Left forelimb (tissue), 1 donor: ENCODE measurements around the gene KRTAP10-6.
"Not testable (repeated sequence)": the region's sequence is repeated elsewhere in the genome, so short reads cannot be mapped to it uniquely, and the experiment has no call there.

ENCODE experiments used
- DNase-seq: peaks from one replicate; pipeline ENCODE4 v3.0.0-alpha.2; 2018; ENCODE audit warnings: low spot score

KRTAP10-6 gene

DNA sequence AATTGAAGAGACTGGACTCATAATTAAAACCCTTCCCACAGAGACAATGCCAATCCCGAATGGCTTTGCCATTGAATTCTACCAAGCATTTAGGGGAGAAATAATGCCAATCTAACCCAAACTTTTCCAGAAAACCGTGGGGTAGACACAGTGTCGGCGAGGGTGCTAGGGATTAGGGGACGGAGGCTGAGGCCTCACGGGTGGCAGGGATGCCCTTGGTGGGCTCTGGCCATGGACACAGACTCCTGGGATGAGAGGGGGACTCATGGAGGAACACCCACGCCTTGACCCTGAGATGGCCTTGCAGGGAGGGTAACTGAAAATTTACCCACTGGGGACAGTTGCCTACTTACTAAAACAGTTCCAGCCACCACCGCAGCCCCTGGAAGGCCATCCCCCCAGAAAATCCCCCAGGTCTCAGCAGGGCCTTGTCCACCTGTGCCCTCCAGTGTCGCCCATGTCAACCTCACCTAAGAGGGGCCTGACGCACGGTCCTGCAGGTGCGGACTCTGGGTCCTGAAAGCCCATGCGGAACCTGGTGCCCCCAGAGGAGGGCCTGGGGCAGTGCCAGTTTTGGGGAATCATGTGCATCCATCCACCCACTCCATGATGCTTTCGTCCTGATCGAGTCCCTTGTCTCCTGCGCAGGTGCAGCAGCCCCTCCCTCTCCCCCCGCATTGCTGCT, 13.8 kb downstream of the KRTAP10-6 start:
- DNase-seq, result no peak

DNA sequence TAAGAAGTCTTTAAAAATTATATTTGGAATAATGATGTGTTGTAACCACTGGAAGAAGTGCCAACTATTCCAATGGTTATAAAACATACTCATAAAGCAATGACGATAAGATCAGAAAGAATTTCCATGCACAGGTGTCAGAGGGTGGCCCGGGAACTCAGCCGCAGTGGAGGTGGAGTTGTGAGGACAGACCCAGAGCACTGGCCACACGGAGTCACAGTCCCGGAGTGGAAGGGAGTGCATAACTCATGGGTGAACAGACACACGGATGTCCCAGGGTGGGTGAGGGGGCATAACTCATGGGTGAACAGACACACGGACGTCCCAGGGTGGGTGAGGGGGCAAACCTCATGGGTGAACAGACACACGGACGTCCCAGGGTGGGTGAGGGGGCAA, 16.3 kb downstream of the KRTAP10-6 start:
- DNase-seq, result no peak

DNA sequence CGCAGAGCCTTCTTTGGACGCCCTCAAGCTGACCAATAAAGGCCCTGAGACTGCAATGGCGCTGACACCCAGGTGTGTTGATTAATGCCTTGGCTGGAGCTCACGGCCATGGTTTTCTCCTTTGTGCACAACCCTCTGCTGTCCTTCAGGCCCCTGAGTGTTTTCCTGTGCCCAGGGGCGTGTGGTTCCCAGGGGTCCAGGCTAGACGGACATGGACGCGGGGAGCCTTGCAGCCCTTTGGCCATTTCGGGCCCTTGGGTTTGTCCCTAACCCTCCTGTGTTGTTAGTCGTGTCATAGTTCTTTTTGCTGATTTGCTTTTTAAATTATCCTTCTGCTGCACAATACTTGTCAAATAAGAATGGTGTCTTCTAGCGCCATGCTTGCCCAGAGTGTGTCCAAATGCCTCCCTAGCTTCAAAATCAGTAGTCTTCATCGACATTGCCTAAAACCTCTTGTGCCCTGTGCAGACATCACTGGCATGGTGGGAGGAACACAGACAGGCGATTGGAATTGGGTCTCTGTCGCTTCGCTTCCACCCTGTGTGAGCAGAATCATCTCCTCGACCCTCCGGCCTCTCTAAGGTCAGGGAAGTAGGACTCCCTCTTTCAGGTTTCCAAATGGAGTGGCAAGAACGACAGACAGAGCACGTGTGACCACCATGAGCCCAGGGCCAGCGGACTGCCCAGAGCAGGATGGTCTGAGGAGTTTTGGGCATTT, 16.8 kb downstream of the KRTAP10-6 start:
- no peak for DNase-seq

DNA sequence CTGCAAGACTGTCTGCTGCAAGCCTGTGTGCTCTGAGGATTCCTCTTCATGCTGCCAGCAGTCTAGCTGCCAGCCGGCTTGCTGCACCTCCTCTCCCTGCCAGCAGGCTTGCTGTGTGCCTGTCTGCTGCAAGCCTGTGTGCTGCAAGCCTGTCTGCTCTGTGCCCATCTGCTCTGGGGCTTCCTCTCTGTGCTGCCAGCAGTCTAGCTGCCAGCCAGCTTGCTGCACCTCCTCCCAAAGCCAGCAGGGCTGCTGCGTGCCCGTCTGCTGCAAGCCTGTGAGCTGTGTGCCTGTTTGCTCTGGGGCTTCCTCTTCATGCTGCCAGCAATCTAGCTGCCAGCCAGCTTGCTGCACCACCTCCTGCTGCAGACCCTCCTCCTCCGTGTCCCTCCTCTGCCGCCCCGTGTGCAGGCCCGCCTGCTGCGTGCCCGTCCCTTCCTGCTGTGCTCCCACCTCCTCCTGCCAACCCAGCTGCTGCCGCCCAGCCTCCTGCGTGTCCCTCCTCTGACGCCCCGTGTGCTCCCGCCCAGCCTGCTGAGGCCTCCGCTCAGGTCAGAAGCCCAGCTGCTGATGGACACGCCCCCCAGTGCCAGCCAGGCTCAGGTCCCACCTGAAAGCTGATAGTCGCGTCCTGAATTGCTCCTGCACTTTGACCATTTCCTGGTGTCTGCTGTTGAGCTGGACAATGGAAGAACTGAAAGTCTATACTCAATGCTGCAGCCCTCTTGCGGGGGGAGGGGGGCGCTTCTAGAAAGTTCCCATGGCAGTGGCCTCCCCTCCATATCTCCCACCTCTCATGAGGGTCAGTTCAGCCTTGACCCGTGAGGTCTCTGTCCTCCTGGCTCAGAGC, 17.6 kb downstream of the KRTAP10-6 start:
- no peak for DNase-seq

DNA sequence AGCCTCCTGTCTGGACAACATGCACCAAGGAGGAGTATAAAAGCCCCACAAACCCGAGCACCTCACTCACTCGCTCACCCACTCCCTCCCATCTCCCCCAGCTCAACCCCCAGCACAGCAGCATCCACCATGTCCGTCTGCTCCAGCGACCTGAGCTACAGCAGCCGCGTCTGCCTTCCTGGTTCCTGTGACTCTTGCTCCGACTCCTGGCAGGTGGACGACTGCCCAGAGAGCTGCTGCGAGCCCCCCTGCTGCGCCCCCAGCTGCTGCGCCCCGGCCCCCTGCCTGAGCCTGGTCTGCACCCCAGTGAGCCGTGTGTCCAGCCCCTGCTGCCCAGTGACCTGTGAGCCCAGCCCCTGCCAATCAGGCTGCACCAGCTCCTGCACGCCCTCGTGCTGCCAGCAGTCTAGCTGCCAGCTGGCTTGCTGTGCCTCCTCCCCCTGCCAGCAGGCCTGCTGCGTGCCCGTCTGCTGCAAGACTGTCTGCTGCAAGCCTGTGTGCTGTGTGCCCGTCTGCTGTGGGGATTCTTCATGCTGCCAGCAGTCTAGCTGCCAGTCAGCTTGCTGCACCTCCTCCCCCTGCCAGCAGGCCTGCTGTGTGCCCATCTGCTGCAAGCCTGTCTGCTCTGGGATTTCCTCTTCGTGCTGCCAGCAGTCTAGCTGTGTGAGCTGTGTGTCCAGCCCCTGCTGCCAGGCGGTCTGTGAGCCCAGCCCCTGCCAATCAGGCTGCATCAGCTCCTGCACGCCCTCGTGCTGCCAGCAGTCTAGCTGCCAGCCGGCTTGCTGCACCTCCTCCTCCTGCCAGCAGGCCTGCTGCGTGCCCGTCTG, 18.5 kb downstream of the KRTAP10-6 start, which contains the start of gene KRTAP10-4:
TSS of gene KRTAP10-4 (plus strand) at position 100 of the 827 bp plus-strand sequence. CDS start at position 130, 30 bp downstream.
- DNase-seq, result not testable (repeated sequence)

DNA sequence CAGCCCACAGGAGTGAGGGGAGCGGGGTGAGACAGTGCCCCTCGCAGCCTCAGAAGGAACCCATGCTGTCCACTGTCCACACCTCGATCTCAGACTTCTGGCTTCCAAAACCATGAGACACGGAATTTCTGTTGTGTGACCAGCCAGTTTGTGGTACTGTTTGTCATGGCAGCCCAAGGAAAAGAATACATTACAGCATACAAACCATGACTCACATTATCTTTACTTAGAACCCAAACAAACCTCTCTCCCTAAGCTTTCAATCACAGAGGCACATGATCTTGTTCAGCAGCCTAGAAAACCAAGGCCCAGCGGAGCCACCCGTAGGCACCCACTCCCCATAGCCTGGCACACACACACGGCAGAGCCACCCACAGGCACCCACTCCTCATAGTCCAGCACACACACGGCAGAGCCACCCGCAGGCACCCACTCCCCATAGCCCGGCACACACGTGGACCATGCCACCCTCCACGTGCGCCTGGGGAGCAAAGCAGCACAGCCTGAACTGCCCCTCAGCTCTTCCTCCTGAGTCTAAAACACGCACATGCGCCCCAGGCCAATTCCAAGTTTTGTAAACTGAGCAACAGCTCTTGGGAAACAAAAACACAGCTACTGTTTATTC, 19.2 kb downstream of the KRTAP10-6 start:
- DNase-seq, result no peak

DNA sequence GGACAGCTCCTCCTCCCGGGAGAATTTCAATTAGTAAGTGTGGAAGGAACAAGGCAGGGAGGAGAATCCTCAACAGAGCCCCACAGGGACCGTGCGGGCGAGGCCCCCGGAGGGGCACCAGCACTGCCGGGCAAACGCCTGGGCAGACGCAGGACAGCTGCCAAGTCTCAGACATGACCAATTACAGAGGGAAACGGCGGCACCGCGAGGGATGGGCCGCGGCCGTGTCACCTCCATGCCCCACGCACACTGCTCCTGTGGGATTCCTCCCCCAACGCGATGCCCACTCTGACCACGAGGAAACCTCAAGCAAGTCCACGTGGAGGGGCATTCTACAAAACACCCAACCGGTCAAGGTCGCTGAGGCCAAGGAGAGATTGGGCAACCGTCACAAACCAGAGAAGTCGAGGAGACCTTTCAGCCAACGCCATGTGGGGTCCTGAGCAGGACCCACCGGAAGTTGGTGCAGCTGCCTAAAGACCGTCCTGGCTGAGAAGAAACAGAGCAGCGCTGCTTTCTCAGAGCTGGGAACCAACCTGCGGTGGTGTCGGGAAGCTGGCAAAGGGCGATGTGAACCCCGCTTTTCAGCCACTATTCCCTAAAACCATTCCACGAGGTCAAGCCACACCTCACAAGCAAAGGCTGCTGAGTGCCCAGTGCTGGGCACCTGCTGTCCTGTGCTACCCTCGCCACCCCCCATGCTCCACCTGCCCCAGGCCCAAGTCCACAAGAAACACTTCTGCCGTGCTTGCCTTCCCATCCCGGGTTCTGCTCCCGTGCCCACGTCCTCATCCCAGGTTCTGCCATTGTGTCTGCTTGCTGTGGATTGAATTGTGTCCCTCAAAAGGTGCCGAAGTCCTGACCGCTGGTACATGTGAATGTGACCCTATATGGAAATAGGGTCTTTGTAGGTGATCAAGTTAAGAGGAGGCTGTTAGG, 20.2 kb downstream of the KRTAP10-6 start:
- DNase-seq, result no peak

DNA sequence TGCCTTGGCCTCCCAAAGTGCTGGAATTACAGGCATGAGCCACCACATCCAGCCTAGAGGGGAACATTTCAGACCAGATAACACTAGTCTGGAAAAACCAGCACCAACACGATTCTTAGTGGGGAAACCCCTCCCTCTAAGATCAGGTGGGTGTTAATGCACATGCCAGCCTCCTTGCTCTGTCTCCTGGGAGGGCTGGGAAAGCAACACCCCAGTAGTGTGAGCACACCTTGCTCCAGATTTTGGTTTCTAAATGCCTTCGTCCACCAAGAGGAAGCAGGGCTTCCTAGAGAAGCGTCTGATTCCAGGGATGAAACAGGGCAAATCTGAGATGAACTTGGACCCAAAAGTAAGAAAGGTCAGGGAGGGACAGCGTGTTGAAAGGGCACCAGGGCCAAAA, 21.0 kb downstream of the KRTAP10-6 start:
- DNase-seq, result no peak

DNA sequence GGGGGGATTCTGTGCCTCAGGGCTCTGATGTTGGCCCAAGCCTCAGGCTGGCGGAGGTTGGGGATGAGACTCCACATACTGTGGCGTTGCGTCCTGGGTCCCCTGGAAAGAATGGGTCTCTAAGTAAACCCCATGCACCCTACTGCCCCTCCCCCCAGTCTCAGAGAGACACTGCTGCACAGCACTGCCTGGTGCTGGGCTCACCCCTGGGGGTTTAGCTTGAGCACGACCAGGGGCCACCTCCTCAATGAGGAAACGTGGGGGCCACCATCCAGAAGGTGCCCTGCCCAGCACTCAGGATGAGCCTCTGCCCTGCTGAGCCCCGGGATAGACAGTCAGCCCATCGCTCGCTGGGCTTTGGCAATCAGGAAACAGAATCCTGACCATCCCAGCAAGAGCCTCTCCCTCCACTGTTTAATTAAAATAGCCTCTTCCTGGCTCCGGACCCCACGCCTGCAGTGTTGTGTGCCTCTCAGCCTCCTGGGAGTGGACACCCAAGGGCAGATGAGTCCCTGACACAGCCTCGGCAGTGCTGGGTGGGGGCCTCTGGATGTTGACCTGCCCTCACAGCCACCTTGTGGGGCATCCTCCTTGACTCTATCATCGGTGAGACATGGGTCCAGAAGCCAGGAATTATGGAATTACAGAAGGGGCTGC, 22.3 kb downstream of the KRTAP10-6 start:
- no peak for DNase-seq

DNA sequence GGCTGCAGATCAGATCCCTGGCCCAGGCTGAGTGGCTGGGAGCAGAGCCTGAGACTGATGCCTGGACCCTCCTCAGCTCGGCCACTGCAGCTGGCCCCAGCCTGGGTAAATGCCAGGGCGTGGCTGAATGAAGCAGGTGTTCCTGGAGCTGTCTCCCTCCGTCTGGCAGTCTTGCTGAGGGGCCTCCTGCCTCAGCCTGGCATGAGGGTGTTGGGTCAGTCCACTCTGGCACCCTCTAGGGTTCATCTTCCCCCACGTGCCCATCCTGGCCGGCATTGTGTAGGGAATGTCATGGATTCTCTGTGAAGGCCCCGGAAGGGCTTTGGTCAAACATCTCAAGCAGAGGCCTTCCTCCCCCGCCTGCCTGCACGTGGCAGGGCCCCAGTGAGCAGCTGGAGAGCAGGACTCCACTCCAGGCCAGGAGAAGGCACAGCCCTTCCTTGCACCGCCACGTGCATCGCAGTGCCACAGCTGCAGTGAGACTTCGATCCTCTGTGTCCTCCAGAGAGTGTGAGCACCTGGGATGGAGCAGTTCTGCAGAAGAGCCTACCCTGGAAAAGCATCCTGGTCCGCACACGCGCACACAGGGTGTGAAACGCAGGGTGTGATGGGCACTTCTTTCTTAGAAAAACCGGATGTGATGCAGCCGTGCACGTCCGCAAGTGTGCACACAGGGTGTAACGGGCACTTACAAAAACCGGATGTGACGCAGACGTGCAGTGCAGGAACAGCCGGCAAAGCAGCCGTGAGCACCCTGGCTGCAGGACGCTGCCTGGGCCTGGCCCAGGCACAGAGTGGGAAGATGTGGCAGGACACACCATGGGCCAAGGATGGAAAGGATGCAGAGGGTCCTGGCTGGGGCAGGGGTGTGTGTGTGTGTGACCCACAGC, 23.4 kb downstream of the KRTAP10-6 start:
- no peak for DNase-seq

DNA sequence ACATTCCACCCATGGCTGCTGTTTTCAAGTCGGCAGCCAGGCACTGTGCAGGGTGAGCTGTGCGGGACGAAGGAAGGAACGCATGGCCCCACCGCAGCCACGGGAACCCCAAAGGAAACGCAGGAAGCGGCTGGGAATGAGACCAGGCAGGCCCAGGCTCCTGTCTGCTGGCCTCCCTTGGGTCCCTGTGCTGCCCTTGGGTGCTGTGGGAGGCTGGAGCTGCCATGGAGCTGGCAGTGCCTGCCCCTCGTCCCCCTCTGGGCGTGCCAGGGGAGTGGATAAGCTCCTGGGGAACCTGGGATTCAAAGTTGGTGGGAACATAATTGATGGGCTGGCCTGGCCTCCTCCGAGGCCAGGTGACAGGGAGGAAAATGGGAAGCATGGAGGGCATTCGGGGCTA, 24.0 kb downstream of the KRTAP10-6 start:
- DNase-seq, result no peak

DNA sequence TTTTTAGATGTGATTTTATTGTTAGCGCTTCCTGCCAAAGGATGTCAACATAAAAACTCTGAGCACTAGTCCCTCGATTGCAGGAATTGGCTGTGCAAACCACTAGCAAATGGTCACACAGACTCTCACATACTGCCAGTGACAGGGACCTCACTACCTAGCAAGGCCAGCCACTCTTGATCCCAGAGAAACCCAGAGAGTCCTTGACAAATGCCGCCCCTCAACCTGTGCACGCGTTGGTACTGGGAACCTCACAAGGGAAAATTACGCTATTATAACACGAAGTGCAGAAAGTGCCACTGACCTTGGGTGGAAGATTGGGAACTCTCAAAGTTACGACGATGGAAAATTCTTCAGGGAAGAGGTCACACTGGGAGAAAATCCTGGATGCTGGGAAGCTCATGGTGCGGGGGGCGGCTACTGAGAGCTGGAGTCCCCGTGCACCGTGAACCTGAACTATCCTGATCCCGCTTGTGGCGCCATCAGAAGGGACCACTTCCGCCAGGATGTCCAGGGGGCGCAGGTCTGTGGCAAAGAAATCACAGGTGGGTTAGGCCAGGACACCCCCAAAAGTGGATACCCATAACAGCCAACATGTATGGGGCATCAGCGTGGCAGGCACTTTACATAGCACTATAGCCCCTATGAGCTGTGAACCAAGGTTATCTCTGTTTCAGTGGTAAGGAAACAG, 24.7 kb downstream of the KRTAP10-6 start:
- no peak for DNase-seq

DNA sequence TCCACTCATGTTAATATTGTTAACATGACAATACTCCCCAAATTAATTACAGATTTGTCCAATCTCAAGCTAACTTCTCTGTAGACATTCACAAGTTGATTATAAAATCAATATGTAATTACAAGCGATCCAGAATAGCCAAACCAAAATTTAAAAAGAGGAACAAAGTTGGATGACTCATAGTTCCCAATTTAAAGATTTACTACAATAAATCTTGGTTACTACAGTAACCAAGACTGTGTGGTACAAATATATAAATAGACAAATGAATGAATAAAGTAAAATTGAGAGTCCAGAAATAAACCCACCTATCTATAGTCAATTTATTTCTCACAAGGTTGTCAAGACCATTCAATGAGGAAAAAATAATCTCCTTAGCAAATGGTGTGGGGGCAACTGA, 25.9 kb downstream of the KRTAP10-6 start:
- DNase-seq, result no peak

DNA sequence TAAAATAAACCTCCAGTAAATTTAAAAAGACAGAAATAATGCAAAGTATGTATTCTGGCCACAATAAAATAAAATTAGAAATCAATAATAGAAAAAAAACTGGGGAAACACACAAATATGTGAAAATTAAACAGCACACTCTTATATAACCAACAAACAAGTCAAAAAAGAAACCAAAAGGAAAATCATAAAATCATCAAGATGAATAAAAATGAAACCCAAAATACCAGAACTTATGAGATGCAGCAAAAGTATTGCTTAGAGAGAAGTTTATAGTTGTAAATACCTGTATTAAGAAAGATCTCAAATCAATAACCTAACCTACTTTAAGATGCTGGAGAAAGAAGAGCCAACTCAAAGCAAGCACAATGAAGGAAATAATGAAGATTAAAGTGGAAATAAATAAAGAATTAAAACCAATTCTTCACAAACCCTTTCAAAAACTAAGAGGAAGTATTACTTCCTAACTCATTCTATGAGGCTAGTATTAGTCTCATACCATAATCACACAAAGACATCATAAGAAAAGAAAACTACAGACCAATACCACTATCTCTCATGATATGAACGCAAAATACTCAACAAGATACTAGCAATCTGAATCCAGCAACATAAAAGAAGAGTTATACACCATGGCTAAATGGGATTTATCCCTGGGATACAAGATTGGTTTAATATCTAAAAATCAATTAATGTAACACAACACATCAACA, 27.3 kb downstream of the KRTAP10-6 start:
- DNase-seq, result no peak

DNA sequence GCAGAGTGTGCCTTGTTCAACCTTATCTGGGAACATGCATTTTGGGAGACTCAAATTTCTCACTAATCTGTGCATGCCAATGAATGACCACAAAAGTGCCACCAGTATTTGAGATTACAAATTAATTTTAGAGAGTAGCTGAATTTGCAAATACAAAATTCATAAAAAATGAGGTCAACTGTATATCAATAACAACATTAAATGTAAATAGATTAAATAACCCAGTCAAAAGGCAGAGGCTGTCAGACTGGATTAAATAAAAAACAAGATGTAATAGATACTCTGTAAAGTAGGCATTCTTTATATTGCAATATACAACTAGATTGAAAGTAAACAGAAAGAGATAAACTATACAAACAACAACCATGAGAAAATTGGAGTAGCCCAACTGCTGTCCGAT, 28.2 kb downstream of the KRTAP10-6 start:
- DNase-seq, result no peak

DNA sequence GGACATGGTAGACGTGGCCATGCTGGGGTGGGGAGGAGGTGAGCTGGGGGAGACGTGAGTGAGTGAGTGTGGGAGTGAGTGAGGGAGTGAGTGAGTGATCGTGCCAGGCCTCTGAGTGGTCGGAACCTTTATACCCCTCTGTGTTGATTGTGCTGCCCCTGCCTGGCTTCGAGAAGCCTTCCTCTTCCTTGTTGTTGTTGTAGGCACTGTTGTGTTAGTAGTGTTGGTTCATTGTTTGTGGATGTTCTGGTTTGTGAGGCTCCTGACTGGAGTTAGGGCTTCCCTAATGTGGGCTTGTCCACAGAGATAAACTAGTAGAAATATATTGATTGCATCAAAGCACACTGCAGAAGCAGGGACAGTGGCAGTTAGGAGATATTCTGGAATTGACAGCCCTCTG, 33.6 kb downstream of the KRTAP10-6 start, which contains the start of gene KRTAP10-3:
TSS of gene KRTAP10-3 (minus strand) at position 101 of the 400 bp plus-strand sequence. CDS start at position 21, 80 bp downstream.
- DNase-seq, result no peak

DNA sequence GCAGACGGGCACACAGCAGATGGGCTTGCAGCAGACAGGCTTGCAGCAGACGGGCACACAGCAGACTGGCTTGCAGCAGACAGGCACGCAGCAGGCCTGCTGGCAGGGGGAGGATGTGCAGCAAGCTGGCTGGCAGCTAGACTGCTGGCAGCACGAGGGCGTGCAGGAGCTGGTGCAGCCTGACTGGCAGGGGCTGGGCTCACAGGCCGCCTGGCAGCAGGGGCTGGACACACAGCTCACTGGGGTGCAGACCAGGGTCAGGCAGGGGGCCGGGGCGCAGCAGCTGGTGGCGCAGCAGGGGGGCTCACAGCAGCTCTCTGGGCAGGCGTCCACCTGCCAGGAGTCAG, 34.0 kb downstream of the KRTAP10-6 start:
- DNase-seq, result not testable (repeated sequence)
